Measurements from ENCODE around the gene ASB4. TPM values are rescaled to one million over a fixed set of nuclear protein-coding genes. Genes with fewer than 3 reads are reported as not detected.

ASB4 gene
- total RNA-seq, 4 donors from 2014 or later, result not detected

- H3K9me3 ChIP-seq, result no peaks in the 10 kb centered on the region
- no peaks in the 10 kb centered on the region for H3K27me3 ChIP-seq
- H3K27ac ChIP-seq, result no peak overlapping the region
- WGBS, 2 donors, result 20 to 34% methylated on average over 8 of the region's 8 CpGs
- H3K4me1 ChIP-seq, result peaks cover 0 to 12% (median 2%) of the 10 kb centered on the region in 4 donors
- DNase-seq (ENCODE audit: low spot score in 2 of 2), result peak in 1 of 2 donors; percentile 14
- H3K36me3 ChIP-seq, result no peaks in the 10 kb centered on the region
- TF ChIP-seq CTCF (IDR thresholded peaks at IDR 0.05), result no peak
- no peak for TF ChIP-seq POLR2A (IDR thresholded peaks at IDR 0.05)
- TF ChIP-seq EP300 (IDR thresholded peaks at IDR 0.05), result no peak
- no peak overlapping the region for H3K4me3 ChIP-seq
These were observed 13.1 kb upstream of the ASB4 start for GRCh38 chr7:95472581-95473161.

- TF ChIP-seq CTCF (IDR thresholded peaks at IDR 0.05), result no peak
- TF ChIP-seq POLR2A (IDR thresholded peaks at IDR 0.05), result no peak
- no peak for TF ChIP-seq EP300 (IDR thresholded peaks at IDR 0.05)
- no peak overlapping the region for H3K4me3 ChIP-seq
- H3K9me3 ChIP-seq, result no peaks in the 10 kb centered on the region
- DNase-seq (ENCODE audit: low spot score in 2 of 2), result no peak
- H3K36me3 ChIP-seq, result no peaks in the 10 kb centered on the region
- peaks cover 0 to 12% (median 2%) of the 10 kb centered on the region in 4 donors for H3K4me1 ChIP-seq
- WGBS, 2 donors, result 67 to 69% methylated on average over 9 of the region's 9 CpGs
- no peak overlapping the region for H3K27ac ChIP-seq
- H3K27me3 ChIP-seq, result no peaks in the 10 kb centered on the region
These were observed 12.3 kb upstream of the ASB4 start for GRCh38 chr7:95473276-95473985.

- DNase-seq (ENCODE audit: low spot score in 2 of 2), result no peak
- H3K9me3 ChIP-seq, result no peaks in the 10 kb centered on the region
- H3K27me3 ChIP-seq, result no peaks in the 10 kb centered on the region
- no peaks in the 10 kb centered on the region for H3K36me3 ChIP-seq
- no peak overlapping the region for H3K27ac ChIP-seq
- H3K4me1 ChIP-seq, result peaks cover 0 to 12% (median 2%) of the 10 kb centered on the region in 4 donors
- TF ChIP-seq POLR2A (IDR thresholded peaks at IDR 0.05), result no peak
- WGBS, 2 donors, result 76 to 81% methylated on average over 9 of the region's 9 CpGs
- H3K4me3 ChIP-seq, result no peak overlapping the region
These were observed 9.5 kb upstream of the ASB4 start for GRCh38 chr7:95476072-95476847.

GRCh38 chr7:95476904-95477594, 8.7 kb upstream of the ASB4 start:
- Histone ChIP-seq H3K4me1 (peaks cover 0 to 12% (median 2%) of the 10 kb centered on the region in 4 donors), H3K27me3 (no peaks in the 10 kb centered on the region), H3K36me3 (no peaks in the 10 kb centered on the region), H3K27ac (no peak overlapping the region), H3K4me3 (no peak overlapping the region), H3K9me3 (no peaks in the 10 kb centered on the region)
- WGBS, 2 donors, result 9 to 10% methylated on average over 11 of the region's 11 CpGs
- DNase-seq (ENCODE audit: low spot score in 2 of 2), result peak; percentile 60 to 89
- TF ChIP-seq CTCF (IDR thresholded peaks at IDR 0.05), result peak; percentile 68 to 74 (median 73)
- no peak for TF ChIP-seq EP300 (IDR thresholded peaks at IDR 0.05)

GRCh38 chr7:95478272-95479037, 7.3 kb upstream of the ASB4 start:
- Histone ChIP-seq H3K9me3 (no peaks in the 10 kb centered on the region), H3K27ac (no peak overlapping the region)

More at GRCh38 chr7:95478272-95479037, 7.3 kb upstream of the ASB4 start:
- no peaks in the 10 kb centered on the region for H3K36me3 ChIP-seq
- 56 to 65% methylated on average over 18 of the region's 18 CpGs for WGBS, 2 donors
- H3K4me3 ChIP-seq, result no peak overlapping the region
- H3K27me3 ChIP-seq, result no peaks in the 10 kb centered on the region
- no peak for DNase-seq (ENCODE audit: low spot score in 2 of 2)
- H3K4me1 ChIP-seq, result no peaks in the 10 kb centered on the region
- TF ChIP-seq POLR2A (IDR thresholded peaks at IDR 0.05) (no peak), EP300 (IDR thresholded peaks at IDR 0.05) (no peak), CTCF (IDR thresholded peaks at IDR 0.05) (peak in 2 of 5 experiments; percentile 8 to 22)

Data from tibial nerve (tissue), 4 donors.